ENCODE data around the gene NPEPL1. TPM values are rescaled to one million over a fixed set of nuclear protein-coding genes. Genes with fewer than 3 reads are reported as not detected.

NPEPL1 gene
- total RNA-seq, 1 donor from 2014 or later, result 41.6 TPM

GRCh38 chr20:58713801-58714339 is 21.3 kb downstream of the NPEPL1 start:
- Histone ChIP-seq H3K36me3 (no peaks in the 10 kb centered on the region), H3K27ac (no peak overlapping the region), H3K9me3 (no peaks in the 10 kb centered on the region), H3K27me3 (no peaks in the 10 kb centered on the region), H3K4me1 (no peaks in the 10 kb centered on the region), H3K4me3 (no peak overlapping the region)
- TF ChIP-seq CTCF (IDR thresholded peaks at IDR 0.05), result no peak
- DNase-seq, result no peak
- intact Hi-C loops (cut with DNase I), result no loop called here
- ATAC-seq, result no peak

- Histone ChIP-seq H3K4me3 (no peak overlapping the region), H3K4me1 (no peaks in the 10 kb centered on the region), H3K27me3 (no peaks in the 10 kb centered on the region), H3K36me3 (no peaks in the 10 kb centered on the region), H3K27ac (no peak overlapping the region), H3K9me3 (no peaks in the 10 kb centered on the region)
- intact Hi-C loops (cut with DNase I), result no loop called here
- ATAC-seq (no peak), DNase-seq (peak; percentile 56)
- no peak for TF ChIP-seq CTCF (IDR thresholded peaks at IDR 0.05)
These were observed 21.8 kb downstream of the NPEPL1 start for GRCh38 chr20:58714340-58714922.

GRCh38 chr20:58714923-58715351 is 22.3 kb downstream of the NPEPL1 start:
- Histone ChIP-seq H3K4me3 (no peak overlapping the region), H3K27ac (no peak overlapping the region), H3K9me3 (no peaks in the 10 kb centered on the region), H3K36me3 (no peaks in the 10 kb centered on the region), H3K4me1 (no peaks in the 10 kb centered on the region), H3K27me3 (peaks cover under 1% of the 10 kb centered on the region)
- intact Hi-C loops (cut with DNase I), result no loop called here
- DNase-seq (peak; percentile 57), ATAC-seq (no peak)
- TF ChIP-seq CTCF (IDR thresholded peaks at IDR 0.05), result no peak

GRCh38 chr20:58715391-58715800 is 22.8 kb downstream of the NPEPL1 start:
- H3K4me3 ChIP-seq, result no peak overlapping the region
- ATAC-seq (no peak), DNase-seq (no peak)
- H3K36me3 ChIP-seq, result no peaks in the 10 kb centered on the region
- H3K9me3 ChIP-seq, result no peaks in the 10 kb centered on the region
- H3K27me3 ChIP-seq, result peaks cover 4% of the 10 kb centered on the region
- intact Hi-C loops (cut with DNase I), result no loop called here
- H3K27ac ChIP-seq, result no peak overlapping the region
- H3K4me1 ChIP-seq, result no peaks in the 10 kb centered on the region
- no peak for TF ChIP-seq CTCF (IDR thresholded peaks at IDR 0.05)

- DNase-seq (peak; percentile 59), ATAC-seq (no peak)
- Histone ChIP-seq H3K4me1 (no peaks in the 10 kb centered on the region), H3K27me3 (peaks cover 9% of the 10 kb centered on the region), H3K4me3 (no peak overlapping the region), H3K27ac (no peak overlapping the region), H3K36me3 (no peaks in the 10 kb centered on the region), H3K9me3 (no peaks in the 10 kb centered on the region)
- intact Hi-C loops (cut with DNase I), result no loop called here
- no peak for TF ChIP-seq CTCF (IDR thresholded peaks at IDR 0.05)
These were observed 23.3 kb downstream of the NPEPL1 start for GRCh38 chr20:58715801-58716475.

Measured in upper lobe of right lung (tissue), 1 donor.